GM12872 (cell line): Measurements from ENCODE around the gene XPO4.

Experiments used
- CTCF ChIP-seq: IDR thresholded peaks from 3 replicates; pipeline ENCODE4 v1.5.1; 2011; ENCODE audit warnings: low read depth, mild to moderate bottlenecking, low read length, moderate library complexity; ENCODE audit not compliant: insufficient read depth

The XPO4 gene

GRCh38 chr13:20754009-20754408 is 148.5 kb downstream of the XPO4 start:
- TF ChIP-seq CTCF, result no peak

- no peak for TF ChIP-seq CTCF
Measured at GRCh38 chr13:20749377-20749776, 153.2 kb downstream of the XPO4 start.

- no peak for TF ChIP-seq CTCF
Measured at GRCh38 chr13:20740021-20740420, 162.5 kb downstream of the XPO4 start.

GRCh38 chr13:20738616-20739015 is 163.9 kb downstream of the XPO4 start:
- no peak for TF ChIP-seq CTCF

- no peak for TF ChIP-seq CTCF
Measured at GRCh38 chr13:20729633-20730585, 172.6 kb downstream of the XPO4 start.

- no peak for TF ChIP-seq CTCF
Measured at GRCh38 chr13:20728579-20729311, 173.8 kb downstream of the XPO4 start.

- no peak for TF ChIP-seq CTCF
Measured at GRCh38 chr13:20727856-20728255, 174.7 kb downstream of the XPO4 start.
